K562 (cell line): ENCODE data around the gene EHMT2. TPM values are rescaled to one million over a fixed set of nuclear protein-coding genes. Genes with fewer than 3 reads are reported as not detected.

Source experiments
- CBX2 ChIP-seq: fragments of 200-600 bp; sonication (generic); IDR thresholded peaks from one replicate; pipeline ENCODE4 v1.6.1; 2012; ENCODE audit warnings: mild to moderate bottlenecking, low read length, inconsistent platforms; ENCODE audit not compliant: insufficient read depth, poor library complexity, severe bottlenecking
- COPS2 ChIP-seq: fragments of 450-650 bp; conservative IDR thresholded peaks from 2 replicates; pipeline ENCODE4 v1.6.1; 2016; ENCODE audit warnings: mild to moderate bottlenecking, moderate library complexity
- EWSR1 ChIP-seq: fragments of 450-650 bp; IDR thresholded peaks from 2 replicates; pipeline ENCODE4 v1.6.1; 2018; ENCODE audit warnings: borderline replicate concordance, mild to moderate bottlenecking, low read depth, moderate library complexity; ENCODE audit not compliant: partially characterized antibody
- HDAC1 ChIP-seq, 2 experiments: fragments of 450-650 bp; IDR thresholded peaks; 2 replicates each; pipeline ENCODE4 v1.6.1; 2016 to 2017; ENCODE audit warnings: inconsistent platforms in 1 of 2, mild to moderate bottlenecking in 1 of 2, moderate library complexity in 1 of 2
- IFI16 ChIP-seq: fragments of 250-450 bp; sonication (Bioruptor Pico); IDR thresholded peaks from 2 replicates; pipeline ENCODE4 v2.1.2; 2022; ENCODE audit warnings: mild to moderate bottlenecking, inconsistent platforms
- ILF3 ChIP-seq: fragments of 450-650 bp; IDR thresholded peaks from 2 replicates; pipeline ENCODE4 v1.6.1; 2018; ENCODE audit warnings: antibody characterized with exemption, mild to moderate bottlenecking, moderate library complexity, borderline replicate concordance
- LCOR ChIP-seq: sonication (generic); formaldehyde crosslinking; IDR thresholded peaks from 2 replicates; pipeline ENCODE4 v1.8.0; 2022; ENCODE audit warnings: mild to moderate bottlenecking, missing genetic modification reagents
- MAFK ChIP-seq: IDR thresholded peaks from 2 replicates; pipeline ENCODE4 v1.6.1; 2011; ENCODE audit warnings: low read length, improper control_type of control experiment
- NR4A1 ChIP-seq, 2 experiments: fragments of 250-450 bp in 1 of 2; fragments of 450-650 bp in 1 of 2; sonication (Bioruptor Pico) in 1 of 2; IDR thresholded peaks; 2 replicates each; pipeline versions ENCODE4 v1.4.0 to v1.6.1; 2016 to 2020; ENCODE audit warnings: mild to moderate bottlenecking in 2 of 2, missing compliant biosample characterization in 1 of 2, missing genetic modification characterization in 1 of 2, moderate library complexity in 1 of 2
- POU5F1 ChIP-seq: fragments of 150-350 bp; IDR thresholded peaks from 2 replicates; pipeline ENCODE4 v1.6.1; 2014; ENCODE audit warnings: borderline replicate concordance, low read length, low read depth, mild to moderate bottlenecking; ENCODE audit not compliant: partially characterized antibody
- SMARCC2 ChIP-seq: fragments of 450-650 bp; IDR thresholded peaks from 2 replicates; pipeline ENCODE4 v1.6.1; 2017; ENCODE audit warnings: antibody characterized with exemption, moderate library complexity, mild to moderate bottlenecking, low read depth
- TFAM ChIP-seq: fragments of 250-450 bp; sonication (Bioruptor Pico); conservative IDR thresholded peaks from 2 replicates; pipeline ENCODE4 v1.5.0; 2021; ENCODE audit warnings: mild to moderate bottlenecking, moderate library complexity
- ZNF140 ChIP-seq: fragments of 250-450 bp; sonication (Bioruptor Pico); IDR thresholded peaks from 2 replicates; pipeline ENCODE4 v1.8.0; 2021; ENCODE audit warnings: moderate library complexity, mild to moderate bottlenecking, inconsistent platforms
- ZNF644 ChIP-seq: fragments of 200-800 bp; sonication (Bioruptor generic); IDR thresholded peaks from 2 replicates; pipeline ENCODE4 v1.6.1; 2016; ENCODE audit warnings: low read depth, missing genetic modification characterization, missing compliant biosample characterization
- ZNF75A ChIP-seq: fragments of 450-650 bp; formaldehyde crosslinking; IDR thresholded peaks from 2 replicates; pipeline ENCODE4 v1.4.0; 2020; ENCODE audit warnings: mild to moderate bottlenecking
- ZSCAN29 ChIP-seq: fragments of 450-650 bp; IDR thresholded peaks from 2 replicates; pipeline ENCODE4 v1.6.1; 2017
- polyA plus RNA-seq, 8 experiments: library from polyadenylated mRNA; depleted of rRNA in 4 of 8; stranded (reverse) in 5 of 8; unstranded in 3 of 8; fragments of >200 nt; fragmentation: Nextera tagmentation in 2 of 8; fragmentation: Illumina TruSeq in 1 of 8; extraction: Ambion mirVana in 2 of 8; extraction: Trizol in 1 of 8; gene quantifications; 2 replicates each; pipeline versions ENCODE4 v1.2.1 to v1.2.3, GENCODE V29; 2011 to 2014; ENCODE audit warnings: inconsistent platforms in 1 of 8, missing spikeins in 1 of 8
- total RNA-seq, 7 experiments: library from RNA; depleted of rRNA in 6 of 7; stranded (reverse); fragments of >200 nt in 6 of 7; fragmentation: Illumina TruSeq in 2 of 7; extraction: Trizol in 2 of 7; gene quantifications; 2 replicates each; pipeline versions ENCODE4 v1.2.1 to v1.2.3, GENCODE V29; 2011 to 2021; ENCODE audit warnings: low replicate concordance in 1 of 7
- TF ChIP-seq, protein P1 (sequence below): fragments of 250-450 bp; sonication (Bioruptor Pico); IDR thresholded peaks from 2 replicates; pipeline ENCODE4 v1.4.0; 2020; ENCODE audit warnings: borderline replicate concordance
- TF ChIP-seq, protein P2 (sequence below): fragments of 450-650 bp; IDR thresholded peaks from 2 replicates; pipeline ENCODE4 v1.6.1; 2017; ENCODE audit warnings: antibody characterized with exemption
- TF ChIP-seq, protein P3 (sequence below): sonication (generic); formaldehyde crosslinking; IDR thresholded peaks from 2 replicates; pipeline ENCODE4 v1.9.0; 2022; ENCODE audit warnings: mild to moderate bottlenecking, missing genetic modification reagents
- TF ChIP-seq, protein P4 (sequence below): sonication (generic); formaldehyde crosslinking; IDR thresholded peaks from 2 replicates; pipeline ENCODE4 v1.9.0; 2022; ENCODE audit warnings: mild to moderate bottlenecking, missing genetic modification reagents
- TF ChIP-seq, protein P5 (sequence below): sonication (generic); formaldehyde crosslinking; IDR thresholded peaks from 2 replicates; pipeline ENCODE4 v1.8.0; 2022; ENCODE audit warnings: mild to moderate bottlenecking, low read depth, missing genetic modification reagents

EHMT2 gene
- total and polyA plus RNA-seq, 9 of the 15 experiments (the other 6 are each of a cell fraction or from before 2014, with no cell fraction given) = 2.1 to 63.8 (median 38.5) TPM

DNA sequence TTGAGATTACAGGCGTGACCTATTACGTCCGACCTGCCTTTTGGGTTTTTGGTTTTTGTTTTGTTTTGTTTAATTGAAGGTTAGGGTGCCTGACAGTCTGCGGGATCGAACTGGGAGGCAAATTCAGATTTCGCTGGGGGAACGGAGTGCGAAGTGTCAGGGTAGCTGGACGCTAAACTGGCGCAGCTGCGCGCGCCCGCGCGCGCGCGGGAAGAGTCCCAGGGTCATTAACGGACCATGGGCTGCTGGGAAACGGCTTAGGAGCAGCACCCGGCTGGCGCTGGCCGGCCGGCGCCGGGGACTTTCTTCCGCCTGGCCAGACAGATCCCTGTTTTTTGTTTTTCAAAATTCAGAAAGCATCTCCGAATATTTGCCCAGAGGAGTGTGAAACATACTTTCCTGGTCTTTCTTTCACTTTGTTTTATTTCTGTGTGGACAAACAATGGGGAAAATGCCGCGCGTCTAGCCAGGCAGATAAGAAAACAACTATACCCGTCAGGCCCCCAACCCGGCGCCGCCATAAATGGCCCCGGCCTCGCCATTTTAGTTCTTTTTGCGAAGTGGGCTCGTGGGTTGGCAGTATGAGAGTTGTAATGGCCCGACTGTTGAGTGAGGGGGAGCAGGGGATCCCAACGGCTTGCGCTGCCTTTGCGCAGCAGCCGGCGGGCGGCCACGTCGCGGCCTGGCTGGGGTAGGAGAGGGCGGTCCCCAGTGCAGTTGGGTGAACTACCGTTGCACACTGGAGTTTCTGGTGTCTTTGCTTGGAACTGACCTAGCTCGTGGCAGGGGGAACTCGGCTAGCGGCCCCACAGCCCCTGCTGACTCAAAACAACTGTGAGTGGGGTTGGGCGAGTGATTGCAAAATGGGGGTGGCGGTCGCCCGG lies 62.9 kb downstream of the EHMT2 start (continued):
- TF ChIP-seq LCOR = 0 out of 2 replicates have a peak, but pooled peaks have one; percentile 19
- peak; percentile 64 for TF ChIP-seq SMARCC2
- TF ChIP-seq ILF3 = no peak
- no peak for TF ChIP-seq CBX2
- no peak for TF ChIP-seq COPS2
- TF ChIP-seq ZNF644 = peak; percentile 92
- peak; percentile 65; the same call in 1 of the 2 replicates for TF ChIP-seq IFI16 (CRISPR knock-in tag)
- no peak for TF ChIP-seq ZNF75A
- no peak for TF ChIP-seq MAFK
- TF ChIP-seq, protein P1, sequence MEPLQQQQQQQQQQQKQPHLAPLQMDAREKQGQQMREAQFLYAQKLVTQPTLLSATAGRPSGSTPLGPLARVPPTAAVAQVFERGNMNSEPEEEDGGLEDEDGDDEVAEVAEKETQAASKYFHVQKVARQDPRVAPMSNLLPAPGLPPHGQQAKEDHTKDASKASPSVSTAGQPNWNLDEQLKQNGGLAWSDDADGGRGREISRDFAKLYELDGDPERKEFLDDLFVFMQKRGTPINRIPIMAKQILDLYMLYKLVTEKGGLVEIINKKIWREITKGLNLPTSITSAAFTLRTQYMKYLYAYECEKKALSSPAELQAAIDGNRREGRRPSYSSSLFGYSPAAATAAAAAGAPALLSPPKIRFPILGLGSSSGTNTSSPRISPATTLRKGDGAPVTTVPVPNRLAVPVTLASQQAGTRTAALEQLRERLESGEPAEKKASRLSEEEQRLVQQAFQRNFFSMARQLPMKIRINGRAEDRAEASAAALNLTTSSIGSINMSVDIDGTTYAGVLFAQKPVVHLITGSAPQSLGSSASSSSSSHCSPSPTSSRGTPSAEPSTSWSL (CRISPR knock-in tag) = 0 out of 2 replicates have a peak, but pooled peaks have one; percentile 58
- TF ChIP-seq, protein P2, sequence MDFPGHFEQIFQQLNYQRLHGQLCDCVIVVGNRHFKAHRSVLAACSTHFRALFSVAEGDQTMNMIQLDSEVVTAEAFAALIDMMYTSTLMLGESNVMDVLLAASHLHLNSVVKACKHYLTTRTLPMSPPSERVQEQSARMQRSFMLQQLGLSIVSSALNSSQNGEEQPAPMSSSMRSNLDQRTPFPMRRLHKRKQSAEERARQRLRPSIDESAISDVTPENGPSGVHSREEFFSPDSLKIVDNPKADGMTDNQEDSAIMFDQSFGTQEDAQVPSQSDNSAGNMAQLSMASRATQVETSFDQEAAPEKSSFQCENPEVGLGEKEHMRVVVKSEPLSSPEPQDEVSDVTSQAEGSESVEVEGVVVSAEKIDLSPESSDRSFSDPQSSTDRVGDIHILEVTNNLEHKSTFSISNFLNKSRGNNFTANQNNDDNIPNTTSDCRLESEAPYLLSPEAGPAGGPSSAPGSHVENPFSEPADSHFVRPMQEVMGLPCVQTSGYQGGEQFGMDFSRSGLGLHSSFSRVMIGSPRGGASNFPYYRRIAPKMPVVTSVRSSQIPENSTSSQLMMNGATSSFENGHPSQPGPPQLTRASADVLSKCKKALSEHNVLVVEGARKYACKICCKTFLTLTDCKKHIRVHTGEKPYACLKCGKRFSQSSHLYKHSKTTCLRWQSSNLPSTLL = peak; percentile 71; the same call in 1 of the 2 replicates
- no peak for TF ChIP-seq EWSR1
- TF ChIP-seq, protein P3, sequence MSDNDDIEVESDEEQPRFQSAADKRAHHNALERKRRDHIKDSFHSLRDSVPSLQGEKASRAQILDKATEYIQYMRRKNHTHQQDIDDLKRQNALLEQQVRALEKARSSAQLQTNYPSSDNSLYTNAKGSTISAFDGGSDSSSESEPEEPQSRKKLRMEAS = peak; percentile 66
- TF ChIP-seq ZSCAN29 = no peak; the same call in 1 of the 2 replicates
- peak in 1 of 2 experiments; percentile 95; a peak in 2 of 4 replicates for TF ChIP-seq HDAC1 (IDR thresholded peaks at IDR 0.05)
- TF ChIP-seq POU5F1 = peak; percentile 33
- peak; percentile 97 for TF ChIP-seq NR4A1 (CRISPR knock-in tag; IDR thresholded peaks at IDR 0.05)
- TF ChIP-seq NR4A1 (tag; IDR thresholded peaks at IDR 0.05) = peak; percentile 95
- peak; percentile 67; the same call in 1 of the 2 replicates for TF ChIP-seq ZNF140 (CRISPR knock-in tag)
- TF ChIP-seq TFAM (CRISPR knock-in tag) = no peak
- TF ChIP-seq, protein P4, sequence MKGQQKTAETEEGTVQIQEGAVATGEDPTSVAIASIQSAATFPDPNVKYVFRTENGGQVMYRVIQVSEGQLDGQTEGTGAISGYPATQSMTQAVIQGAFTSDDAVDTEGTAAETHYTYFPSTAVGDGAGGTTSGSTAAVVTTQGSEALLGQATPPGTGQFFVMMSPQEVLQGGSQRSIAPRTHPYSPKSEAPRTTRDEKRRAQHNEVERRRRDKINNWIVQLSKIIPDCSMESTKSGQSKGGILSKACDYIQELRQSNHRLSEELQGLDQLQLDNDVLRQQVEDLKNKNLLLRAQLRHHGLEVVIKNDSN (CRISPR knock-in tag) = 0 out of 2 replicates have a peak, but pooled peaks have one; percentile 15
- TF ChIP-seq, protein P5, sequence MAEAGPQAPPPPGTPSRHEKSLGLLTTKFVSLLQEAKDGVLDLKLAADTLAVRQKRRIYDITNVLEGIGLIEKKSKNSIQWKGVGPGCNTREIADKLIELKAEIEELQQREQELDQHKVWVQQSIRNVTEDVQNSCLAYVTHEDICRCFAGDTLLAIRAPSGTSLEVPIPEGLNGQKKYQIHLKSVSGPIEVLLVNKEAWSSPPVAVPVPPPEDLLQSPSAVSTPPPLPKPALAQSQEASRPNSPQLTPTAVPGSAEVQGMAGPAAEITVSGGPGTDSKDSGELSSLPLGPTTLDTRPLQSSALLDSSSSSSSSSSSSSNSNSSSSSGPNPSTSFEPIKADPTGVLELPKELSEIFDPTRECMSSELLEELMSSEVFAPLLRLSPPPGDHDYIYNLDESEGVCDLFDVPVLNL (CRISPR knock-in tag) = peak; percentile 85; the same call in 1 of the 2 replicates
